Measurements from ENCODE around the gene GCN1.
"Not testable (repeated sequence)": the region's sequence is repeated elsewhere in the genome, so short reads cannot be mapped to it uniquely, and the experiment has no call there.

GCN1 gene

DNA sequence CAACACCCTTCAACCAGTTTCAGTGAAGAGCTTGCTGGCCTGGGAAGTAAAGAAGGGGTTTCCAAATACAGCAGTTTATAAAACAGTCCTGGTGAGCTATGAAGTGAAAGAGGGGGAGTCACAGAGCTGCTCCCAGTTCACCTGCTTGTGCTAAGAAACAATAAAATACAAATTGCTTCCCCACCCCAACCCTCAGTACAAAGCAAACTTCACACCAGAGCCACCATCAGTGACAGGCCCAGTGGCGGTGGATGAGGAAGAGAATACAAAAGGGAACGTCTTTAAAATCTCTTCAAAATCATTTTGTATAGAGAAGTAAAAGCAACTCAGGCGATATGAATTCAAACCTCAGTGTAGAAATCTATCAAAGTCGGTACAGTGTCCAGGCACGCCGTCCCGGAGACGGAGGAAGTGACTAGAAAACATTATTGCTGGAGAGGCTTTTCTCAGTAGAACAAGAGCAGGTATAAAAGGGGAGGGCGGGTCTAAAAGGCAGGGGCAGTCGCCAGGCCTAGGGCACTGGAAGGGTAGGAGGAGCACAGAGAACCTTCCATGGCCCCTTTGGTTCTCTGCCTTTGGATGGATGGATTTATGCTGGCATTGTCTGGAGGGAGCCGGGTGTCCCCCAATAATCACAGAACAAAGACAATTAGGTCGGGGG lies 16.9 kb upstream of the GCN1 start:
- no peak for DNase-seq (ENCODE audit: extremely low read depth, low read depth)
- TF ChIP-seq, protein P1, sequence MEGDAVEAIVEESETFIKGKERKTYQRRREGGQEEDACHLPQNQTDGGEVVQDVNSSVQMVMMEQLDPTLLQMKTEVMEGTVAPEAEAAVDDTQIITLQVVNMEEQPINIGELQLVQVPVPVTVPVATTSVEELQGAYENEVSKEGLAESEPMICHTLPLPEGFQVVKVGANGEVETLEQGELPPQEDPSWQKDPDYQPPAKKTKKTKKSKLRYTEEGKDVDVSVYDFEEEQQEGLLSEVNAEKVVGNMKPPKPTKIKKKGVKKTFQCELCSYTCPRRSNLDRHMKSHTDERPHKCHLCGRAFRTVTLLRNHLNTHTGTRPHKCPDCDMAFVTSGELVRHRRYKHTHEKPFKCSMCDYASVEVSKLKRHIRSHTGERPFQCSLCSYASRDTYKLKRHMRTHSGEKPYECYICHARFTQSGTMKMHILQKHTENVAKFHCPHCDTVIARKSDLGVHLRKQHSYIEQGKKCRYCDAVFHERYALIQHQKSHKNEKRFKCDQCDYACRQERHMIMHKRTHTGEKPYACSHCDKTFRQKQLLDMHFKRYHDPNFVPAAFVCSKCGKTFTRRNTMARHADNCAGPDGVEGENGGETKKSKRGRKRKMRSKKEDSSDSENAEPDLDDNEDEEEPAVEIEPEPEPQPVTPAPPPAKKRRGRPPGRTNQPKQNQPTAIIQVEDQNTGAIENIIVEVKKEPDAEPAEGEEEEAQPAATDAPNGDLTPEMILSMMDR (IDR thresholded peaks at IDR 0.05; ENCODE audit: low read depth, low read length, missing control alignments) = no peak
- no peak overlapping the region for H3K4me3 ChIP-seq (replicated peaks; ENCODE audit: low read depth, low read length)

DNA sequence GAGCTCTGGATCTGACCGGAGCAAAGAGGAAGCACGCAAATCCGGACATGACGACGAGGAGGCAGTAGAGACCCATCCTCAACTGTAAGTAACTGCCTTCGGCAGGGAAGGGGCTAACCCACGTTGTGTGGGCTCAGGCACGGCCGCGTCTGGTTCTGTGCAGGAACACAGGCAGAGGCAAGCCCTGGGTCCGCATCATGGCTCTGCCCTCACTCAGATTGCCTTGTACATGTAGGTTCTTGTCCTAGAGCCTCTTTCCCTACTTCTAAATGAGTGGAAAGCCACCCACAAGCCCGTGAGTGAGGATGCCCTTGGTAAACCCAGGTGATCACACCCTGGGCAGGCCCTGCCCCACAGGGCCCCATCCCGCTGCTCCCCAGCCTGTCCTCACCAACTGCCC lies 15.3 kb upstream of the GCN1 start:
- TF ChIP-seq, protein P1 (IDR thresholded peaks at IDR 0.05; ENCODE audit: low read depth, low read length, missing control alignments) = no peak
- no peak for DNase-seq (ENCODE audit: extremely low read depth, low read depth)
- H3K4me3 ChIP-seq (replicated peaks; ENCODE audit: low read depth, low read length) = no peak overlapping the region

DNA sequence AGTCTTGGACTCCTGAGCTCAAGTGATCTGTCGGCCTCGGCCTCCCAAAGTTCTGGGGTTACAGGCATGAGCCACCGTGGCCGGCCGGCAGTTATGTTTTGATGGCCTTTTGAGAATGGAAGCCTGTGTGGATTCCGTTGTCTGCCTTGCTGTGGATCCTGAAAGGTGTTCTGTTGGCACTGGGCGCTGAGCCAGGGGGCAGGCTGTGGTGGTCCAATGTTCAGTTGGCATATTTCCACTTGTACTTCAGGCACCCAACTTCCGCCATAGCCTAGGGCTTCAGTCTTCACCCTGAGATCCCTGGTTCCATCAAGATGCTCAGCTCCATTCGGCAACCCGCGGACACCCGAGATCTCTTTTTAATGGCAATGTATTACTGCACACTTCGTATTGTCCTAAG lies 12.7 kb upstream of the GCN1 start:
- TF ChIP-seq, protein P1 (IDR thresholded peaks at IDR 0.05; ENCODE audit: low read depth, low read length, missing control alignments) = no peak
- no peak for DNase-seq (ENCODE audit: extremely low read depth, low read depth)
- H3K4me3 ChIP-seq (replicated peaks; ENCODE audit: low read depth, low read length) = no peak overlapping the region

DNA sequence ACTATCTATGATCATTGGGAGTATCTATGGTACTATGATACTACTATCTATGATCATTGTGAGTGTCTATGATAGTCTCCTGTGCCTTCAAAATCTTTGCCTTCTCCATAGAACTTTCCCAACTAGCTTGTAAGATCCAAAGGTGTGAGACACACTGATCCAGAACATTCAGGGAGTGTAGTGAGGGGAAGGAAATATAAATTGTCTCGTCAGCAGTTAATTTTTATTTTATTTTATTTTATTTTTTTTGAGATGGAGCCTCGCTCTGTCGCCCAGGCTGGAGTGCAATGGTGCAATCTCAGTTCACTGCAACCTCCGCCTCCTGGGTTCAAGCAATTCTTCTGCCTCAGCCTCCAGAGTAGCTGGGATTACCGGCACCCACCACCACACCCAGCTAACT lies 12.3 kb upstream of the GCN1 start:
- DNase-seq (ENCODE audit: extremely low read depth, low read depth); H3K4me3 ChIP-seq (replicated peaks; ENCODE audit: low read depth, low read length): not testable (repeated sequence)

DNA sequence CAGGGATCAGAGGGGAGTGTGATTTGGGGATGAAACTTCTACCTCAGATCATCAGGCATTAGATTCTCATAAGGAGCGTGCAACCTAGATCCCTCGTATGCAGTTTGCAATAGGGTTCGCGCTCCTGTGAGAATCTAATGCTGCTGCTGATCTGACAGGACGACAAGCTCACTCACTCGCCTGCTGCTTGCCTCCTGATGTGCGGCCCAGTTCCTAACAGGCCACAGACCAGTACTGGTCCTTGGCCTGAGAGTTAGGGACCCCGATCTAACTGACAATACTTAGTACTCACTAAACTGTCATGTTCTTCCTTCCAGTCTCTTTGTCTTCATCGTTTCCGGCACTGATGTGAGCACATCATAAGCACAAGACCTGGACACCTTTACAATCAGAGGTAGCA lies 11.7 kb upstream of the GCN1 start:
- no peak for DNase-seq (ENCODE audit: extremely low read depth, low read depth)
- no peak overlapping the region for H3K4me3 ChIP-seq (replicated peaks; ENCODE audit: low read depth, low read length)

DNA sequence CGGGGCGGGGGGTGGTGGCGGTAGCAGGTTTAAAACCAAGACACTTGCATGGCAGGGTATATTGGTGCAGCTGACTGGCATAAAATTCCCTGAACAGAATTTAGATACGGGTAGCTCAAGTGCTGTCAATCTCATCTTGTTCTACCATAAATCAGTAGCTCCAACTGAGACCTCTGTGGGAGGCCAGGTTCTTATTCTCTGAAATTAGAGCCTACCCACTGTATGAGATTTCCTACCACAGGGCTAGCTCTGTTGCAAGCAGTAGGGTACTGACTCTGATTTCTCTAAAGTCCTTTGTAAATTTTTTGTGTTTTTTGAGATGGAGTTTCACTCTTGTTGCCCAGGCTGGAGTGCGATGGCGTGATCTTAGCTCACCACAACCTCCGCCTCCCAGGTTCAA lies 9.7 kb upstream of the GCN1 start:
- no peak for DNase-seq (ENCODE audit: extremely low read depth, low read depth)
- TF ChIP-seq, protein P1 (IDR thresholded peaks at IDR 0.05; ENCODE audit: low read depth, low read length, missing control alignments) = no peak
- no peak overlapping the region for H3K4me3 ChIP-seq (replicated peaks; ENCODE audit: low read depth, low read length)

More for the DNA sequence above, 11.7 kb upstream of the GCN1 start:
- TF ChIP-seq, protein P1 (IDR thresholded peaks at IDR 0.05; ENCODE audit: low read depth, low read length, missing control alignments) = no peak

DNA sequence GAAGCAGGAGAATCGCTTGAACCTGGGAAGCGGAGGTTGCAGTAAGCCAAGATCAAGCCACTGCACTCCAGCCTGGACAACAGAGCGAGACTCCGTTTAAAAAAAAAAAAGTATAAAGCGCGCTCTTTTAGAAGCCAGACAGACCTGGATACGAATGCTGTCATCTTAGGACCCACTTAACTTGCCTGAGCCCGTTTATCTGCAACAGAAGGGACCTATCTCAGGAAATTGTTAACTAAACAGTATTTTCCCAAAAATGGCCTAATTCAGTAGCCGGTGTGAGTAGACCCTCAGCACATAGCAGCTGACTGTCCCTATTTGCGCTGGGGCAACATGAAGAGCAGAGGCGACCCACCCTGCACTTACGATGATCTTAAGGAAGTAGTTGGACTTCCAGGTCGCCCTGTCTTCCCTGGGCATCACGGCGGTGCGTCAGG lies 5.9 kb upstream of the GCN1 start:
- DNase-seq (ENCODE audit: extremely low read depth, low read depth) = no peak
- H3K4me3 ChIP-seq (replicated peaks; ENCODE audit: low read depth, low read length) = peak overlapping the region; percentile 96
- TF ChIP-seq, protein P1 (IDR thresholded peaks at IDR 0.05; ENCODE audit: low read depth, low read length, missing control alignments) = no peak

All from HFF-Myc (cell line).